ENCODE results near the gene CRYBG3. TPM values are rescaled to one million over a fixed set of nuclear protein-coding genes. Genes with fewer than 3 reads are reported as not detected.

Gene CRYBG3
- total and polyA plus RNA-seq, 3 donors from 2014 or later: 39.7 to 49.8 (median 47.6) TPM

GRCh38 chr3:97968376-97968775, 146.6 kb downstream of the CRYBG3 start:
- H3K4me1 ChIP-seq: peaks cover 15% of the 10 kb centered on the region
- 97 to 100% methylated on average over 1 of the region's 1 CpG for WGBS, 2 donors
- intact Hi-C loops (cut with DNase I; ENCODE audit: low total_unique reads): no loop called here
- TF ChIP-seq CTCF (IDR thresholded peaks at IDR 0.05): no peak
- TF ChIP-seq POLR2A (IDR thresholded peaks at IDR 0.05): no peak
- no peak overlapping the region for H3K4me3 ChIP-seq
- DNase-seq: no peak
- H3K27ac ChIP-seq: no peak overlapping the region
- no peaks in the 10 kb centered on the region for H3K9me3 ChIP-seq
- H3K27me3 ChIP-seq: no peaks in the 10 kb centered on the region
- no peaks in the 10 kb centered on the region for H3K36me3 ChIP-seq (ENCODE audit: low read depth, missing control alignments)

GRCh38 chr3:97969541-97969940, 147.7 kb downstream of the CRYBG3 start:
- 58 to 71% methylated on average over 3 to 5 of the region's 5 CpGs for WGBS, 2 donors

GRCh38 chr3:97970156-97970555, 148.3 kb downstream of the CRYBG3 start:
- Histone ChIP-seq H3K36me3 (ENCODE audit: low read depth, missing control alignments) (no peaks in the 10 kb centered on the region), H3K27me3 (no peaks in the 10 kb centered on the region), H3K9me3 (no peaks in the 10 kb centered on the region), H3K4me3 (no peak overlapping the region), H3K27ac (no peak overlapping the region), H3K4me1 (peaks cover 15% of the 10 kb centered on the region)
- TF ChIP-seq POLR2A (IDR thresholded peaks at IDR 0.05): no peak
- no peak for TF ChIP-seq CTCF (IDR thresholded peaks at IDR 0.05)
- intact Hi-C loops (cut with DNase I; ENCODE audit: low total_unique reads): no loop called here
- 88 to 92% methylated on average over 1 of the region's 1 CpG for WGBS, 2 donors
- no peak for DNase-seq

More at GRCh38 chr3:97969541-97969940, 147.7 kb downstream of the CRYBG3 start:
- H3K27ac ChIP-seq: no peak overlapping the region
- TF ChIP-seq POLR2A (IDR thresholded peaks at IDR 0.05): no peak
- no peak for TF ChIP-seq CTCF (IDR thresholded peaks at IDR 0.05)
- no peaks in the 10 kb centered on the region for H3K36me3 ChIP-seq (ENCODE audit: low read depth, missing control alignments)
- no peak for DNase-seq
- H3K27me3 ChIP-seq: no peaks in the 10 kb centered on the region
- intact Hi-C loops (cut with DNase I; ENCODE audit: low total_unique reads): no loop called here
- H3K4me3 ChIP-seq: no peak overlapping the region
- no peaks in the 10 kb centered on the region for H3K9me3 ChIP-seq
- H3K4me1 ChIP-seq: peaks cover 15% of the 10 kb centered on the region

- H3K4me1 ChIP-seq: peaks cover 15% of the 10 kb centered on the region
- no peak for DNase-seq
- 64 to 65% methylated on average over 9 of the region's 9 CpGs for WGBS, 2 donors
- H3K4me3 ChIP-seq: peak overlapping the region; percentile 88 to 91
- peak overlapping the region; percentile 21 to 67 for H3K27ac ChIP-seq
- TF ChIP-seq POLR2A (IDR thresholded peaks at IDR 0.05) (no peak), CTCF (IDR thresholded peaks at IDR 0.05) (no peak)
- intact Hi-C loops (cut with DNase I; ENCODE audit: low total_unique reads): no loop called here
- H3K36me3 ChIP-seq (ENCODE audit: low read depth, missing control alignments): no peaks in the 10 kb centered on the region
- H3K27me3 ChIP-seq: no peaks in the 10 kb centered on the region
- no peaks in the 10 kb centered on the region for H3K9me3 ChIP-seq
Measured at GRCh38 chr3:97970956-97971620, 149.3 kb downstream of the CRYBG3 start.
